ENCODE data around the gene COMMD2. TPM values are rescaled to one million over a fixed set of nuclear protein-coding genes. Genes with fewer than 3 reads are reported as not detected.

The COMMD2 gene
- 10 to 100 TPM; 26.2 to 38.8 (median 26.4) TPM for total RNA-seq

GRCh38 chr3:149752051-149752787 is at the start of gene COMMD2:
Gene COMMD2 (minus strand): TSS chr3:149752489. CDS start chr3:149752444, 45 bp downstream.
- Histone ChIP-seq H3K27ac (peak within 1 kb of the TSS; percentile 84 to 90), H3K27me3 (no peaks in the 10 kb centered on the region), H3K4me3 (peak within 1 kb of the TSS; percentile 85 to 93 (median 92)), H3K36me3 (no peaks in the 10 kb centered on the region), H3K9me3 (no peaks in the 10 kb centered on the region), H3K4me1 (no peaks in the 10 kb centered on the region)
- peak; percentile 64 to 69 for DNase-seq (ENCODE audit: low spot score in 2 of 2)
- intact Hi-C loops (cut with DNase I; ENCODE audit: low total_unique reads) = no loop called here
- TF ChIP-seq POLR2A (IDR thresholded peaks at IDR 0.05) = peak; percentile 63
- TF ChIP-seq CTCF (IDR thresholded peaks at IDR 0.05) = peak in 1 of 3 donors; percentile 64
- peak; percentile 75 to 92 (median 84) for TF ChIP-seq POLR2AphosphoS5 (IDR thresholded peaks at IDR 0.05)

- intact Hi-C loops (cut with DNase I; ENCODE audit: low total_unique reads) = no loop called here
- H3K4me1 ChIP-seq = no peaks in the 10 kb centered on the region
- no peak for TF ChIP-seq POLR2AphosphoS5 (IDR thresholded peaks at IDR 0.05)
- no peak for TF ChIP-seq CTCF (IDR thresholded peaks at IDR 0.05)
- no peak for TF ChIP-seq POLR2A (IDR thresholded peaks at IDR 0.05)
- H3K27ac ChIP-seq = no peak overlapping the region
- no peaks in the 10 kb centered on the region for H3K27me3 ChIP-seq
- no peak overlapping the region for H3K4me3 ChIP-seq
- no peak for DNase-seq (ENCODE audit: low spot score in 2 of 2)
- H3K36me3 ChIP-seq = no peaks in the 10 kb centered on the region
- no peaks in the 10 kb centered on the region for H3K9me3 ChIP-seq
These were observed 49.4 kb upstream of the COMMD2 start for GRCh38 chr3:149801639-149802038.

GRCh38 chr3:149801195-149801594 is 48.9 kb upstream of the COMMD2 start:
- TF ChIP-seq POLR2AphosphoS5 (IDR thresholded peaks at IDR 0.05) (no peak), POLR2A (IDR thresholded peaks at IDR 0.05) (no peak), CTCF (IDR thresholded peaks at IDR 0.05) (no peak)
- intact Hi-C loops (cut with DNase I; ENCODE audit: low total_unique reads) = no loop called here

GRCh38 chr3:149800693-149801092 is 48.4 kb upstream of the COMMD2 start:
- no peaks in the 10 kb centered on the region for H3K27me3 ChIP-seq
- intact Hi-C loops (cut with DNase I; ENCODE audit: low total_unique reads) = no loop called here
- TF ChIP-seq CTCF (IDR thresholded peaks at IDR 0.05) (no peak), POLR2A (IDR thresholded peaks at IDR 0.05) (no peak)
- no peak for DNase-seq (ENCODE audit: low spot score in 2 of 2)
- H3K36me3 ChIP-seq = no peaks in the 10 kb centered on the region
- no peak overlapping the region for H3K27ac ChIP-seq
- H3K4me1 ChIP-seq = no peaks in the 10 kb centered on the region
- H3K4me3 ChIP-seq = no peak overlapping the region
- H3K9me3 ChIP-seq = no peaks in the 10 kb centered on the region

More at GRCh38 chr3:149801195-149801594, 48.9 kb upstream of the COMMD2 start:
- no peak overlapping the region for H3K4me3 ChIP-seq
- DNase-seq (ENCODE audit: low spot score in 2 of 2) = no peak
- H3K27ac ChIP-seq = no peak overlapping the region
- H3K36me3 ChIP-seq = no peaks in the 10 kb centered on the region
- H3K27me3 ChIP-seq = no peaks in the 10 kb centered on the region
- H3K9me3 ChIP-seq = no peaks in the 10 kb centered on the region
- no peaks in the 10 kb centered on the region for H3K4me1 ChIP-seq

GRCh38 chr3:149796026-149796425 is 43.7 kb upstream of the COMMD2 start:
- Histone ChIP-seq H3K9me3 (no peaks in the 10 kb centered on the region), H3K27ac (no peak overlapping the region), H3K36me3 (no peaks in the 10 kb centered on the region), H3K4me1 (no peaks in the 10 kb centered on the region), H3K4me3 (no peak overlapping the region), H3K27me3 (no peaks in the 10 kb centered on the region)
- no peak for TF ChIP-seq POLR2AphosphoS5 (IDR thresholded peaks at IDR 0.05)
- no peak for TF ChIP-seq CTCF (IDR thresholded peaks at IDR 0.05)
- TF ChIP-seq POLR2A (IDR thresholded peaks at IDR 0.05) = no peak
- intact Hi-C loops (cut with DNase I; ENCODE audit: low total_unique reads) = no loop called here
- no peak for DNase-seq (ENCODE audit: low spot score in 2 of 2)
